Erythroblast (primary cell): Measurements from ENCODE around the gene NOL9.
A peak's percentile ranks its signal among the peaks of the same experiment; 100 is the strongest.

Experiments used
- DNase-seq, 2 experiments: peaks; one replicate each; lab custom pipeline; 2025; lab: John Stamatoyannopoulos, UW
- GATA1 ChIP-seq: IDR thresholded peaks from 2 replicates; pipeline ENCODE4 v1.6.1; 2011; ENCODE audit warnings: low read depth, mild to moderate bottlenecking, control low read depth, low read length, moderate library complexity
- POLR2A ChIP-seq: IDR thresholded peaks from 2 replicates; pipeline ENCODE4 v1.6.1; 2011; ENCODE audit warnings: mild to moderate bottlenecking, low read length

NOL9 gene

DNA sequence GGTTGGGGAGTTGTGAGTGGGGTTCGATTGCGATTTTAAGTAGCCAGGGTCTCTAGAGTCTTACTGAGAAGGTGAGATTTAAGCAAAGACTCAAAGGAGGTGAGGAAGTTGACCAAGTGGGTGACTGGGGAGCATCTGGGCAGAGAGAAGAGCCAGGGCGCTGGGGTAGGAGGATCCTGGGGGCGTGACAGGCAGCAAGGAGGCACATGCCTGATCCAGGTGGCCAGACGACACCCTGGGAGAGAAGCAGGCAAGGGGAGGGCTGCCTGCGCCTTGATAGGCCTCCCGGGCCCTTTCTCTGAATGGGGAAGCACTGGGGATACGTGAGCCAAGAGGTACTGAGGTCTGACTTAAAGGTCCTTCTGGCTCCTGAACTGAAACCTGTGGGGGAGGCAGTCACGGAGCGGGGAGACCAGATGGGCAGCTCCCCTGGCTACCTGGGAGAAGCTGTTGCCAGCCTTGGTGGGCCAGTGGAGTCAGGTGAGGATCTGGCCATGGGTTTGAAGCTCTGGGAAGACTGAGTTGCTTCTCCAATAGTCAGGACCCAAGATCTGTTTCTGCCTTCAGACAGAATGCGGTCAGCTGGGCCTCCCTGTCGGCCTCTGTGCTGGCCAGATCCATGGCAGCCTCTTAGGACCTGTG, 30.9 kb upstream of the NOL9 start:
- TF ChIP-seq POLR2A = no peak
- no peak for TF ChIP-seq GATA1
- no peak for DNase-seq

DNA sequence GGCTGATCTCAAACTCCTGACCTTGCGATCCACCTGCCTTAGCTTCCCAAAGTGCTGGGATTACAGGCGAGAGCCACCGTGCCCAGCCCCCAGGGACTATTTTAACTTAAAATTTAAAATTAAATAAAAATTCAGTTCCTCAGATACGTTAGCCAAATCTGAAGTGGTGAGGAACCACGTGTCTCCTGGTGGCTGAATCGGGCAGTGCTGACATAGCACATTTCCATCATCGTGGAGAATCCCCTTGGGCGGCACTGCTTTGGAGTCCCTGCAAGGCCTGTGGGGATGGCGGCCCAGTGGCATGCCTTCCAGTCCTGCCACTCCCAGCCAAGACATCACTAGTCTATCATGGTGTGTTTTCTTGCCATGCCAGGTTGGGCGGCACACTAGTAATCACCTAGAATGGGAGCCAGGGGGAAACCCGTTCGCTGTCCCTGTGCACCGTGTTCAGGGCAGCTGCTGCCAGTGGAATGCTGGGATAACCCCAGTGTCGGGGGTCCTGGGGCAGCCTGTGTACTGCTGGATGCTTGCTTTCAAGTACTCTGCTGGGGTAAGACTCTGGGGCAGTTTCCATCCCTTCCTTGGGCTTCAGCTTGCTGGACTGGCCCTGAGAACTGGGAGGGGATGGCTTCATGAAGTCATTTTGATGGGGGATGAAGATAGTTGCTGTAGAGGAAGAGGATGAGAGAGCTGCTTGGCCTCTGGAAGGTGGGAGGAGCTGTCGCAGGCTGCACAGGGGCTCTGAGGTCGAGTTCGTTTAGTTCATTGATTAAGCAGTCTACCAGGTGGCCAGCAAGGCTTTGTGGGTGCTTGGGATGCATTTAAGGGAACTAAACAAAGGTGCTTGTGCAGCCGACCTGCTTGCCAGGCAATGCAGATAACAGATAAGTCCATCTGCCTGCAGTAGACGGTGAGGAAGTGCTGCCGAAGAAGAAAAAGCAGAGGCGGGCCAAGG, 30.1 kb upstream of the NOL9 start:
- DNase-seq = no peak
- TF ChIP-seq POLR2A (no peak), GATA1 (no peak)

DNA sequence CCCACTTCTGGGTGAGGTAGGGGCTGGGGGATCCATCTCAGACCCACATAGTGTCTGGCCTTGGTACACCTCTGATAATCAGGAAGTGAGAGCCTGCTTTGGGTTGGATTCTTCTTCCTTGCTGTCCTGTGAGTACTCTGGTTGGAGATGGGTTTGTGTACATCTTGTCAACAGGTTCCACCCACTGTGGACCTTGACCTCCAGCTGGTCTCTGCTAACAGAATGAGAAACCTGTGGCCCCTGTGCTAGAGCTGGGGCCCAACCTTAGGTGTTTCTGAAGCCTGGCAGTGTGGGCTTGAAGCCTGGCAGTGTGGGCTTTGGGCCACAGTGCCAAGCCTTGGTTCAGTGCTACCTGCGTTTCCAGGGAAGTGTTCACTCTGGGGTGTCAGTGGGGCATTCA, 28.1 kb upstream of the NOL9 start:
- peak; percentile 41 to 68 for DNase-seq
- no peak for TF ChIP-seq POLR2A
- no peak for TF ChIP-seq GATA1

DNA sequence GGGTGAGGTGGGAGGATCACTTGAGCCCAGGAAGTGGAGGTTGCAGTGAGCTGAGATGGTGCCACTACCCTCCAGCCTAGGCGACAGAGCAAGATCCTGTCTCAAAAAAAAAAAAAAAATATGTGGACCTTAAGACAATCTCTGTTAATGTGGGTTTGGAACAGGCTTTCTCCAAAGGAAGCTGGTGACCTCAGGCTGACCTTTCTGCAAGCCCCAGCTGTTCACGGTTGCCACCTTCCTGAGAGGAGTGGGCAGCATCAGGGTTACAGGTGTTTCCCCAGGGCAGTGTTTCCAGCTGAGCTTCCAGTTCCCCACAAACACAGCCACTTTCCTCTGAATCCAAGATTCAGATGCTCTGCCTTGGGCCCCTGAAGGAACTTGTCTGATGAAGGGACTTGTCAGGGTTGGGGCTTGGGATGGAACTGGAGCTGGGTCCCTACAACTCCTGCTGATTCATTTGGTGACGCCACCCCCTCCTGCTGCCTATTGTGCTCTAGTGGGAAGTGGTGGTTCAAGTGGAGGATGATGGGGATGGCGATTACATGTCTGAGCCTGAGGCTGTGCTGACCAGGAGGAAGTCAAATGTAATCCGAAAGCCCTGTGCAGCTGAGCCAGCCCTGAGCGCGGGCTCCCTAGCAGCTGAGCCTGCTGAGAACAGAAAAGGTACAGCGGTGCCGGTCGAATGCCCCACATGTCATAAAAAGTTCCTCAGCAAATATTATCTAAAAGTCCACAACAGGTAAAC, 27.4 kb upstream of the NOL9 start:
- DNase-seq = peak; percentile 39 to 65
- TF ChIP-seq POLR2A (no peak), GATA1 (no peak)

DNA sequence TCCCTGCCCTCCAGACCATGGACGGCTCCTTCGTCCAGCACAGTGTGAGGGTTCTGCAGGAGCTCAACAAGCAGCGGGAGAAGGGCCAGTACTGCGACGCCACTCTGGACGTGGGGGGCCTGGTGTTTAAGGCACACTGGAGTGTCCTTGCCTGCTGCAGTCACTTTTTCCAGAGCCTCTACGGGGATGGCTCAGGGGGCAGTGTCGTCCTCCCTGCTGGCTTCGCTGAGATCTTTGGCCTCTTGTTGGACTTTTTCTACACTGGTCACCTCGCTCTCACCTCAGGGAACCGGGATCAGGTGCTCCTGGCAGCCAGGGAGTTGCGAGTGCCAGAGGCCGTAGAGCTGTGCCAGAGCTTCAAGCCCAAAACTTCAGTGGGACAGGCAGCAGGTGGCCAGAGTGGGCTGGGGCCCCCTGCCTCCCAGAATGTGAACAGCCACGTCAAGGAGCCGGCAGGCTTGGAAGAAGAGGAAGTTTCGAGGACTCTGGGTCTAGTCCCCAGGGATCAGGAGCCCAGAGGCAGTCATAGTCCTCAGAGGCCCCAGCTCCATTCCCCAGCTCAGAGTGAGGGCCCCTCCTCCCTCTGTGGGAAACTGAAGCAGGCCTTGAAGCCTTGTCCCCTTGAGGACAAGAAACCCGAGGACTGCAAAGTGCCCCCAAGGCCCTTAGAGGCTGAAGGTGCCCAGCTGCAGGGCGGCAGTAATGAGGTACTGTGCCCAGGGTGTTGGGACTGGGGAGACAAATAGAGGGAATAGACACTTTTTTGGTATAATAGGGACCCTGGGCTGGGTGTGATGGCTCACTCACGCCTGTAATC, 26.5 kb upstream of the NOL9 start:
- DNase-seq = peak; percentile 57 to 59
- TF ChIP-seq GATA1 = no peak
- no peak for TF ChIP-seq POLR2A

DNA sequence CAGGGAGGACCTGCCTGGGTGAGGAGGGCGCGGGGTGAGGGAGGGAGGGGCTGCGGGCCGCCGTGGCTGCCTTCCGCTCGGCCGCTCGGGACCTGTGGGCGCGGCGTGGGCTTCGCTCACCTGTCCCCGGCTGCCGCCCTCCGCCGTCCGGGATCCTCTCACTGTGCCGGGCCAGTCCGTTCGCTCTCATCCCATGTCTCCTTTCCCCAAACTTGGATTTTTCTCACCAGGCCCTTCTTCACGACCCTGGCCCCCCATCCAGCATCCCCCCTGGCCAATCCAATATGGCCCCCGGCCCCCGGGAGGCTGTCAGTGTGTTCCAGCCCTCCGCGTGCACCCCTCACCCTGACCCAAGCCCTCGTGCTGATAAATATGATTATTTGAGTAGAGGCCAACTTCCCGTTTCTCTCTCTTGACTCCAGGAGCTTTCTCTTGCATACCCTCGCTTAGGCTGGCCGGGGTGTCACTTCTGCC, 25.8 kb upstream of the NOL9 start:
- DNase-seq = peak in 1 of 2 experiments; percentile 67
- peak; percentile 66 for TF ChIP-seq POLR2A
- no peak for TF ChIP-seq GATA1

DNA sequence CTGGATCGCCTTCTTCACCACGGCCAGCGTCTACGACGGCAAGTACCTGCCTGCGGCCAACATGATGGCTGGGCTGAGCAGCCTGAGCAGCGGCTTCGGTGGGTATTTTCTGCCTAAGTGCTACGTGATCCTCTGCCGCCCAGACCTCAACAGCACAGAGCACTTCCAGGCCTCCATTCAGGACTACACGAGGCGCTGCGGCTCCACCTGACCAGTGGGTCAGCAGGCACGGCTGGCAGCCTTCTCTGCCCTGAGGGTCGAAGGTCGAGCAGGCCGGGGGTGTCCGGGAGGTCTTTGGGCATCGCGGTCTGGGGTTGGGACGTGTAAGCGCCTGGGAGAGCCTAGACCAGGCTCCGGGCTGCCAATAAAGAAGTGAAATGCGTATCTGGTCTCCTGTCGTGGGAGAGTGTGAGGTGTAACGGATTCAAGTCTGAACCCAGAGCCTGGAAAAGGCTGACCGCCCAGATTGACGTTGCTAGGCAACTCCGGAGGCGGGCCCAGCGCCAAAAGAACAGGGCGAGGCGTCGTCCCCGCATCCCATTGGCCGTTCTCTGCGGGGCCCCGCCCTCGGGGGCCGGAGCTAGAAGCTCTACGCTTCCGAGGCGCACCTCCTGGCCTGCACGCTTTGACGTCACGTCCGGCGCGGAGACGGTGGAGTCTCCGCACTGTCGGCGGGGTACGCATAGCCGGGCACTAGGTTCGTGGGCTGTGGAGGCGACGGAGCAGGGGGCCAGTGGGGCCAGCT, 25.2 kb upstream of the NOL9 start, which contains the start of gene ZBTB48:
Gene ZBTB48, plus strand, starts transcription at position 621 of the 745 bp plus-strand sequence. CDS start 616 bp downstream, outside the sequence.
- TF ChIP-seq GATA1 (no peak), POLR2A (peak; percentile 95)
- DNase-seq = peak; percentile 97 to 99

DNA sequence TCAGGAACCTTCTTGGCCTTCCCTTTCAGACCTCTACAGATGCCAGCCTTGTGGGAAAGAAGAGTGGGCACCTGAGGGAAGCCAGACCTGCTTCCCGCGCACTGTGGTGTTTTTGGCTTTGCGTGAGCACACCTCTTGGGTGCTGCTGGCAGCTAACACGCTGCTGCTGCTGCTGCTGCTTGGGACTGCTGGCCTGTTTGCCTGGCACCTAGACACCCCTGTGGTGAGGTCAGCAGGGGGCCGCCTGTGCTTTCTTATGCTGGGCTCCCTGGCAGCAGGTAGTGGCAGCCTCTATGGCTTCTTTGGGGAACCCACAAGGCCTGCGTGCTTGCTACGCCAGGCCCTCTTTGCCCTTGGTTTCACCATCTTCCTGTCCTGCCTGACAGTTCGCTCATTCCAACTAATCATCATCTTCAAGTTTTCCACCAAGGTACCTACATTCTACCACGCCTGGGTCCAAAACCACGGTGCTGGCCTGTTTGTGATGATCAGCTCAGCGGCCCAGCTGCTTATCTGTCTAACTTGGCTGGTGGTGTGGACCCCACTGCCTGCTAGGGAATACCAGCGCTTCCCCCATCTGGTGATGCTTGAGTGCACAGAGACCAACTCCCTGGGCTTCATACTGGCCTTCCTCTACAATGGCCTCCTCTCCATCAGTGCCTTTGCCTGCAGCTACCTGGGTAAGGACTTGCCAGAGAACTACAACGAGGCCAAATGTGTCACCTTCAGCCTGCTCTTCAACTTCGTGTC, 24.5 kb upstream of the NOL9 start:
- DNase-seq = peak in 1 of 2 experiments; percentile 36
- TF ChIP-seq POLR2A = no peak
- TF ChIP-seq GATA1 = no peak

DNA sequence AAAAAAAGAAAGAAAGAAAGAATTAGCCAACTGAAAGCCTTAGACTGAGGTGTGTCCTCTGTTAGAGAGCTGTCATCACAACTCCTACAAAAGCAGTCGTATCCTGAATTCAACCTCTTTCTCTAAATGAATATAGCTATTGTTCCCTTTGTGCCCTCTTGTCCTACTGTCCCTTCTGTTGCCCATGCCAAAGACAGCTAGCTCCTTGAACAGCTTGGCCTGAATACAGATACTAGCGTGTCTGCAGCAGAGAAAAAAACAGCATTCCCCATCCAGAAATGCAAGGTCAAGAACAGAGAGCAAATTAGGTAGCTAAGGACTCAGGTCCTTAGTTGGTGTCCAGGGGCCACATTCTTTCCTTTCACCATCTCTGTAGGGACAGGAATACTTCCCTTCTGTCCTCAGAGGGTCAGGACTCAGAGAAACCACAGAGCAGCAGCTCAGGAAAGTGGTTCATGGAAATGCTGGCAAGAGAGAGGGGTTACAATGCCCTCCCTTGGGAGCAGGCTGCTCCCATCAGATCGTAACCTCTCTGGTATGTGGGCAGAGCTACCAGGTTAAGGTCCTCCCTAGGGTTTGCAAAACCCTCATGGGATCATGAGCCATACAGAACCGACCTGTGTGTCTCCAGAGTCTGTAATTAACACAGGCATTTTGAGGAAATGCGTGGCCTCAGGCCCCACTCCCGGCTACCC, 23.7 kb upstream of the NOL9 start:
- TF ChIP-seq GATA1 (no peak), POLR2A (no peak)
- DNase-seq = no peak

DNA sequence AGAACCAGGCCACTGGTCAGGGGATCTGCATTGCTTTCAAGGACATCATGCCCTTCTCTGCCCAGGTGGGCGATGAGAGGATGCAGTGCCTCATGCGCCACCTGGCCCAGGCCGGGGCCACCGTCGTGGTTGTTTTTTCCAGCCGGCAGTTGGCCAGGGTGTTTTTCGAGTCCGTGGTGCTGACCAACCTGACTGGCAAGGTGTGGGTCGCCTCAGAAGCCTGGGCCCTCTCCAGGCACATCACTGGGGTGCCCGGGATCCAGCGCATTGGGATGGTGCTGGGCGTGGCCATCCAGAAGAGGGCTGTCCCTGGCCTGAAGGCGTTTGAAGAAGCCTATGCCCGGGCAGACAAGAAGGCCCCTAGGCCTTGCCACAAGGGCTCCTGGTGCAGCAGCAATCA, 20.5 kb upstream of the NOL9 start:
- DNase-seq = no peak
- TF ChIP-seq POLR2A (no peak), GATA1 (no peak)

DNA sequence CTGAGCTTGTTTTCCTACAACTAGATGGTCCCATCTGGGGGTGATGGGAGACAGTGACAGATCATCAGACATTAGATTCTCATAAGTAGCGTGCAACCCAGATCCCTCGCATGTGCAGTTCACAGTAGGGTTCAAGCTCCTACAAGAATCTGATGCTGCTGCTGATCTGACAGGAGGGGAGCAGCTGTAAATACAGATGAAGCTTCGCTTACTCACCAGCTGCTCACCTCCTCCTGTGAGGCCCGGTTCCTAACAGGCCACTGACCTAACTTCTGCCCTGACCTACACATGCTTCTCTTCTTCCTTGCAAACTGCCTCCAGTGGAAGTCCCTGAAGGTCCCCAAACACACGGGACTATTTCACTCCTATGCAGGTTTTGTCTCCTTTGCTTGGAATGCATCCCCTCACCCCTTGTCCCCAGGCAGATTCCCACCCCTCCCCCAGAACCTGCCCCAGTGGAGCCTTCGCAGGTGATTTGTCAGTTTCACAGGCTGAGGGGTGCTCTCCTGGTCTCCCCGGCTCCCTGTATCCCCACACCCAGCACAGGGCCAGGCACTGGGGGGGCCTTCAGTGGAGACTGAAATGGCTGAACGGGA, 19.8 kb upstream of the NOL9 start:
- DNase-seq = no peak
- no peak for TF ChIP-seq POLR2A
- TF ChIP-seq GATA1 = no peak
